GM12878 (cell line): ENCODE data around the gene RARA. TPM values are rescaled to one million over a fixed set of nuclear protein-coding genes. Genes with fewer than 3 reads are reported as not detected.
A peak's percentile ranks its signal among the peaks of the same experiment; 100 is the strongest.

Experiments
- CBX3 ChIP-seq: fragments of 200-600 bp; sonication (generic); IDR thresholded peaks from 2 replicates; pipeline ENCODE4 v1.6.1; 2016; ENCODE audit warnings: low read depth, borderline replicate concordance
- CHD4 ChIP-seq: fragments of 200-600 bp; sonication (generic); IDR thresholded peaks from 2 replicates; pipeline ENCODE4 v1.6.1; 2016; ENCODE audit warnings: mild to moderate bottlenecking
- E4F1 ChIP-seq: fragments of 450-650 bp; IDR thresholded peaks from 2 replicates; pipeline ENCODE4 v1.6.1; 2018; ENCODE audit warnings: borderline replicate concordance, mild to moderate bottlenecking; ENCODE audit not compliant: partially characterized antibody
- NFIC ChIP-seq: IDR thresholded peaks from 2 replicates; pipeline ENCODE4 v1.6.1; 2012; ENCODE audit warnings: low read depth, mild to moderate bottlenecking, inconsistent platforms, low read length, moderate library complexity
- PBX3 ChIP-seq: IDR thresholded peaks from 2 replicates; pipeline ENCODE4 v1.6.1; 2011; ENCODE audit warnings: mild to moderate bottlenecking, low read depth, low read length, moderate library complexity; ENCODE audit not compliant: insufficient replicate concordance
- PRDM15 ChIP-seq: fragments of 450-650 bp; formaldehyde crosslinking; IDR thresholded peaks from 2 replicates; pipeline ENCODE4 v1.4.0; 2020; ENCODE audit warnings: mild to moderate bottlenecking, moderate library complexity
- RELB ChIP-seq: fragments of 450-650 bp; IDR thresholded peaks from 2 replicates; pipeline ENCODE4 v1.6.1; 2017; ENCODE audit warnings: low read depth, mild to moderate bottlenecking, moderate library complexity
- SREBF2 ChIP-seq: IDR thresholded peaks from 2 replicates; pipeline ENCODE4 v1.6.1; 2012; ENCODE audit warnings: mild to moderate bottlenecking, low read length
- TBL1XR1 ChIP-seq: IDR thresholded peaks from 2 replicates; pipeline ENCODE4 v1.6.1; 2012; ENCODE audit warnings: low read depth, low read length, improper control_type of control experiment
- TCF3 ChIP-seq: IDR thresholded peaks from 2 replicates; pipeline ENCODE4 v1.6.1; 2012; ENCODE audit warnings: low read depth, mild to moderate bottlenecking, low read length, borderline replicate concordance; ENCODE audit not compliant: insufficient read depth
- ZBTB33 ChIP-seq: fragments of 450-650 bp; IDR thresholded peaks from 2 replicates; pipeline ENCODE4 v1.6.1; 2017; ENCODE audit warnings: mild to moderate bottlenecking
- polyA plus RNA-seq, 11 experiments: library from polyadenylated mRNA; depleted of rRNA in 4 of 11; unstranded in 6 of 11; stranded (reverse) in 5 of 11; fragments of >200 nt; fragmentation: Nextera tagmentation in 4 of 11; fragmentation: Illumina TruSeq in 1 of 11; extraction: Ambion mirVana in 4 of 11; extraction: Trizol in 1 of 11; gene quantifications; 1 replicate in 1 of 11; 2 replicates in 10 of 11; pipeline versions ENCODE4 v1.2.1 to v1.2.3, GENCODE V29; 2011 to 2016; ENCODE audit warnings: inconsistent platforms in 2 of 11, missing spikeins in 2 of 11, low read depth in 1 of 11
- total RNA-seq, 4 experiments: library from RNA; depleted of rRNA in 3 of 4; stranded (reverse); fragments of >200 nt in 3 of 4; fragmentation: Illumina TruSeq in 1 of 4; extraction: Trizol in 1 of 4; gene quantifications; 2 replicates each; pipeline versions ENCODE4 v1.2.1 to v1.2.3, GENCODE V29; 2013 to 2021

The RARA gene
- total and polyA plus RNA-seq, 10 of the 15 experiments (the other 5 are each of a cell fraction or from before 2014, with no cell fraction given): 0.13 to 33.6 (median 13.6) TPM

- no peak for TF ChIP-seq ZBTB33
- TF ChIP-seq PRDM15 (CRISPR knock-in tag): no peak
- no peak for TF ChIP-seq NFIC
- TF ChIP-seq CBX3: no peak
- no peak for TF ChIP-seq TBL1XR1
- peak; percentile 86 for TF ChIP-seq RELB
- no peak for TF ChIP-seq SREBF2
- TF ChIP-seq E4F1: no peak
- TF ChIP-seq PBX3: no peak
- peak; percentile 76 for TF ChIP-seq TCF3
- no peak for TF ChIP-seq CHD4
These were observed 14.7 kb downstream of the RARA start (continued) for GRCh38 chr17:40323391-40324381.
